ENCODE data around the gene TROAP.
"Not testable (repeated sequence)": the region's sequence is repeated elsewhere in the genome, so short reads cannot be mapped to it uniquely, and the experiment has no call there.

The TROAP gene

DNA sequence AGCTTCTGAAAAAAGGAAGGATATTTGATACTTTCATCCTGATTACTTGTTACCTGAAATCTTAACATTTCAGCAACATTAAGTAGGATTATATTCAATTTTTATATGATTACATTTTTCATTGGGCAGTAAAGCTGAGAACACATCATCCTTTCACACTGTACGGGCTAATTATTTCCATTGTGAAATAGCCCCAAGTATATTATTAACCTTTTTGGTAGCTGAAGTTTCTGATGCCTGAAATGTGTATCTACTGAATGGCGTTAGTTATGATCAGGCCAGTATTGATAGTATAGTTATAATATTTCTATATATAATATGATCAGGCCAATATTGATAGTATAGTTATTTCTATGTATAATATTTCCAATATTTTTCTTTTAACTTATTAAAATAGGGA, 54.3 kb downstream of the TROAP start:
- H3K36me3 ChIP-seq (ENCODE audit: control insufficient read depth, insufficient read depth, low read length) = no peaks in the 10 kb centered on the region
- no peaks in the 10 kb centered on the region for H3K27me3 ChIP-seq (ENCODE audit: insufficient read depth, low read length, poor library complexity)
- peaks cover 9% of the 10 kb centered on the region for H3K79me1 ChIP-seq (ENCODE audit: low read length)
- no peak overlapping the region for H2AK5ac ChIP-seq (ENCODE audit: low read length)
- DNase-seq = no peak
- H2BK5ac ChIP-seq (ENCODE audit: low read length) = no peak overlapping the region
- H4K8ac ChIP-seq (ENCODE audit: low read depth, low read length) = no peak overlapping the region
- no peak overlapping the region for H4K5ac ChIP-seq (ENCODE audit: low read length)
- peaks cover 28% of the 10 kb centered on the region for H3K79me2 ChIP-seq (ENCODE audit: control insufficient read depth, insufficient read depth, low read length)
- no peak overlapping the region for H3K4me3 ChIP-seq (ENCODE audit: low read length)
- H3K18ac ChIP-seq (ENCODE audit: low read length) = no peak overlapping the region
- H2BK15ac ChIP-seq (replicated peaks; ENCODE audit: low read depth) = no peak overlapping the region
- H3K56ac ChIP-seq (ENCODE audit: low read length) = no peak overlapping the region
- H3K4me2 ChIP-seq (ENCODE audit: low read length) = no peak overlapping the region
- no peak overlapping the region for H3K27ac ChIP-seq (ENCODE audit: low read depth, low read length)
- no peak overlapping the region for H3K4ac ChIP-seq (ENCODE audit: low read depth, low read length)
- no peak overlapping the region for H3K9ac ChIP-seq (ENCODE audit: low read length)
- no peaks in the 10 kb centered on the region for H3K4me1 ChIP-seq (ENCODE audit: control insufficient read depth, low read depth, low read length)
- no peak overlapping the region for H3K23ac ChIP-seq (ENCODE audit: low read length)
- no CpG with 5 or more reads among the region's 2 CpGs for WGBS (ENCODE audit: extremely low coverage, insufficient coverage, low lambda C conversion rate)
- no peak overlapping the region for H2BK120ac ChIP-seq (ENCODE audit: low read depth, low read length)

DNA sequence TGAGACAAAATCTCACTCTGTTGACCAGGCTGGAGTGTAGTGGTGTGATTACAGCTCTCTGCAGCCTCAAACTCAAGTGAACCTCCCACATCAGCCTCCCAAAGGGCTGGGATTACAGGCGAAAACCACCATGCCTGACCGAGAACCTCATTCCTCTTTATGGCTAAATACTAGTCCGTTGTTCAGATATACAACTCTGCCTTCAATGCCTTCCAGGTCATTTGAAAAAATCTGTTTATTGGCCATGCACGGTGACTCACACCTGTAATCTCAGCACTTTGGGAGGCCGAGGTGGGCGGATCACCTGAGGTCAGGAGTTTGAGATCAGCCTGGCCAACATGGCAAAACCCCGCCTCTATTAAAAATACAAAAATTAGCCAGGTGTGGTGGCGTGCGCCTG, 57.1 kb downstream of the TROAP start:
- not testable (repeated sequence) for H3K4me3 ChIP-seq (ENCODE audit: low read length); H3K4me2 ChIP-seq (ENCODE audit: low read length); H2BK120ac ChIP-seq (ENCODE audit: low read depth, low read length); H4K8ac ChIP-seq (ENCODE audit: low read depth, low read length); H3K56ac ChIP-seq (ENCODE audit: low read length); H3K4me1 ChIP-seq (ENCODE audit: control insufficient read depth, low read depth, low read length); DNase-seq; H2BK15ac ChIP-seq (replicated peaks; ENCODE audit: low read depth); H3K23ac ChIP-seq (ENCODE audit: low read length); H4K5ac ChIP-seq (ENCODE audit: low read length); H3K36me3 ChIP-seq (ENCODE audit: control insufficient read depth, insufficient read depth, low read length); H3K79me1 ChIP-seq (ENCODE audit: low read length); H3K27me3 ChIP-seq (ENCODE audit: insufficient read depth, low read length, poor library complexity); H3K27ac ChIP-seq (ENCODE audit: low read depth, low read length); H3K4ac ChIP-seq (ENCODE audit: low read depth, low read length); H3K9ac ChIP-seq (ENCODE audit: low read length); H2BK5ac ChIP-seq (ENCODE audit: low read length); H3K18ac ChIP-seq (ENCODE audit: low read length); H2AK5ac ChIP-seq (ENCODE audit: low read length)
- WGBS (ENCODE audit: extremely low coverage, insufficient coverage, low lambda C conversion rate) = no CpG with 5 or more reads among the region's 9 CpGs
- H3K79me2 ChIP-seq (ENCODE audit: control insufficient read depth, insufficient read depth, low read length) = peaks cover 14% of the 10 kb centered on the region

Data from mesendoderm (in vitro differentiated cells).